Measurements from ENCODE around the gene SLC32A1. TPM values are rescaled to one million over a fixed set of nuclear protein-coding genes. Genes with fewer than 3 reads are reported as not detected.

Gene SLC32A1
- total and polyA plus RNA-seq, 2 of the 13 experiments (the other 11 are each of a cell fraction or from before 2014, with no cell fraction given): not detected

DNA sequence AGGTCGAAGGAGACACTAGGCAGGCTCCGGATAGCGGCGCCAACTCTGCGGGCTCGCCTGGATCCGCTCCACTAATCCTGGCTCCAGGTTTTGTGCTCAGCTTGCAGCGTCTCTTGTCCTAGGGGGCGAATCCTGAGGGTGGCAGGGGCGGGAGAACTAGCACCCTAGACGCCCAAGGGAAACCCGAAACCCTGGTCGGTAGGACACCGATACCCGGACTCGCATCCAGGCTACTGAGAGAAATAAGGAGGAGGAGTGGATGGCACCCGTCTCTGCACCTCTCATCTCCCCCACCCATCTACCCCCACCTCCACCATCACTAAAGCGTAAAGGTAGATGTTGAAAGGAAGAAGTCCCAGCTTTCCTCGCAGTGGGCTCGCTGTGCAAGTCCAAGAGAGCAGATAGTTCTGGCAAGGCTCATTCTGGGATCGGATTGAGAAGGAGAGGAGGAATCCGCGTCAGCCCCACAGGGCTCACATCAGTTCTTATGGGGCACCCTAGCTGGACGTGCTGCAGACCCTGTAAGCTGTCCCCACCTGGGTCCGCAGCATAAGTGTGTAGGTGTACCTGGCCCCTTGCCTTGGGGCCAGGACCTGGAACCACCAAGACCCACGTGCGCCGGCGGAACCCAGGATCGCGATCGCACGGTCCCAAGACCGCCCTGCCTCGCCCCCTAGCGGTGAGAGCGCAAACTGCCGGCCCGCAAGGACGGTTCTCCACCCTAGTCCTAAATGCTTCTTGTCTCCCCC lies 6.9 kb downstream of the SLC32A1 start (continued):
- TF ChIP-seq RCOR2 (CRISPR knock-in tag; IDR thresholded peaks at IDR 0.05) (no peak), NRL (CRISPR knock-in tag; IDR thresholded peaks at IDR 0.05; ENCODE audit: borderline replicate concordance) (peak; percentile 50; the same call in 1 of the 2 replicates), ZNF263 (CRISPR knock-in tag; IDR thresholded peaks at IDR 0.05) (no peak), NCOA5 (CRISPR knock-in tag; IDR thresholded peaks at IDR 0.05) (no peak), YY1 (IDR thresholded peaks at IDR 0.05; ENCODE audit: insufficient read depth, insufficient replicate concordance, low read depth, low read length) (no peak), SNRNP70 (IDR thresholded peaks at IDR 0.05; ENCODE audit: low read depth, low read length) (no peak), ZNF180 (CRISPR knock-in tag; IDR thresholded peaks at IDR 0.05; ENCODE audit: borderline replicate concordance, low read depth) (no peak), CERS6 (CRISPR knock-in tag; IDR thresholded peaks at IDR 0.05) (no peak), ZNF687 (CRISPR knock-in tag; IDR thresholded peaks at IDR 0.05) (peak; percentile 87), ZNF24 (IDR thresholded peaks at IDR 0.05) (no peak), PAF1 (CRISPR knock-in tag; IDR thresholded peaks at IDR 0.05) (no peak), NCOA1 (CRISPR knock-in tag; IDR thresholded peaks at IDR 0.05) (no peak), FOXJ3 (CRISPR knock-in tag; IDR thresholded peaks at IDR 0.05; ENCODE audit: borderline replicate concordance) (no peak), JUNB (CRISPR knock-in tag; IDR thresholded peaks at IDR 0.05; ENCODE audit: borderline replicate concordance) (no peak)
- TF ChIP-seq, protein P1, sequence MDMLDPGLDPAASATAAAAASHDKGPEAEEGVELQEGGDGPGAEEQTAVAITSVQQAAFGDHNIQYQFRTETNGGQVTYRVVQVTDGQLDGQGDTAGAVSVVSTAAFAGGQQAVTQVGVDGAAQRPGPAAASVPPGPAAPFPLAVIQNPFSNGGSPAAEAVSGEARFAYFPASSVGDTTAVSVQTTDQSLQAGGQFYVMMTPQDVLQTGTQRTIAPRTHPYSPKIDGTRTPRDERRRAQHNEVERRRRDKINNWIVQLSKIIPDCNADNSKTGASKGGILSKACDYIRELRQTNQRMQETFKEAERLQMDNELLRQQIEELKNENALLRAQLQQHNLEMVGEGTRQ (IDR thresholded peaks at IDR 0.05; ENCODE audit: low read depth, low read length): peak; percentile 40; the same call in 1 of the 2 replicates
- TF ChIP-seq, protein P1 (CRISPR knock-in tag; IDR thresholded peaks at IDR 0.05; ENCODE audit: borderline replicate concordance): no peak
- TF ChIP-seq, protein P2, sequence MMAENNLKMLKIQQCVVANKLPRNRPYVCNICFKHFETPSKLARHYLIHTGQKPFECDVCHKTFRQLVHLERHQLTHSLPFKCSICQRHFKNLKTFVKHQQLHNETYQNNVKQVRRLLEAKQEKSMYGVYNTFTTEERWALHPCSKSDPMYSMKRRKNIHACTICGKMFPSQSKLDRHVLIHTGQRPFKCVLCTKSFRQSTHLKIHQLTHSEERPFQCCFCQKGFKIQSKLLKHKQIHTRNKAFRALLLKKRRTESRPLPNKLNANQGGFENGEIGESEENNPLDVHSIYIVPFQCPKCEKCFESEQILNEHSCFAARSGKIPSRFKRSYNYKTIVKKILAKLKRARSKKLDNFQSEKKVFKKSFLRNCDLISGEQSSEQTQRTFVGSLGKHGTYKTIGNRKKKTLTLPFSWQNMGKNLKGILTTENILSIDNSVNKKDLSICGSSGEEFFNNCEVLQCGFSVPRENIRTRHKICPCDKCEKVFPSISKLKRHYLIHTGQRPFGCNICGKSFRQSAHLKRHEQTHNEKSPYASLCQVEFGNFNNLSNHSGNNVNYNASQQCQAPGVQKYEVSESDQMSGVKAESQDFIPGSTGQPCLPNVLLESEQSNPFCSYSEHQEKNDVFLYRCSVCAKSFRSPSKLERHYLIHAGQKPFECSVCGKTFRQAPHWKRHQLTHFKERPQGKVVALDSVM (CRISPR knock-in tag; IDR thresholded peaks at IDR 0.05): no peak
- TF ChIP-seq, protein P3, sequence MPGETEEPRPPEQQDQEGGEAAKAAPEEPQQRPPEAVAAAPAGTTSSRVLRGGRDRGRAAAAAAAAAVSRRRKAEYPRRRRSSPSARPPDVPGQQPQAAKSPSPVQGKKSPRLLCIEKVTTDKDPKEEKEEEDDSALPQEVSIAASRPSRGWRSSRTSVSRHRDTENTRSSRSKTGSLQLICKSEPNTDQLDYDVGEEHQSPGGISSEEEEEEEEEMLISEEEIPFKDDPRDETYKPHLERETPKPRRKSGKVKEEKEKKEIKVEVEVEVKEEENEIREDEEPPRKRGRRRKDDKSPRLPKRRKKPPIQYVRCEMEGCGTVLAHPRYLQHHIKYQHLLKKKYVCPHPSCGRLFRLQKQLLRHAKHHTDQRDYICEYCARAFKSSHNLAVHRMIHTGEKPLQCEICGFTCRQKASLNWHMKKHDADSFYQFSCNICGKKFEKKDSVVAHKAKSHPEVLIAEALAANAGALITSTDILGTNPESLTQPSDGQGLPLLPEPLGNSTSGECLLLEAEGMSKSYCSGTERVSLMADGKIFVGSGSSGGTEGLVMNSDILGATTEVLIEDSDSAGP (CRISPR knock-in tag; IDR thresholded peaks at IDR 0.05; ENCODE audit: borderline replicate concordance): peak; percentile 63; the same call in 1 of the 2 replicates
